Measurements from ENCODE around the gene CNTNAP4. TPM values are rescaled to one million over a fixed set of nuclear protein-coding genes. Genes with fewer than 3 reads are reported as not detected.

Gene CNTNAP4
- total and polyA plus RNA-seq, 10 of the 15 experiments (the other 5 are each of a cell fraction or from before 2014, with no cell fraction given), result 0.45 to 1.9 (median 0.90) TPM

- ATAC-seq (no peak), FAIRE-seq (no peak), DNase-seq (ENCODE audit: low read depth, low spot score) (no peak)
- POLR2A ChIA-PET, result no interaction called here
- intact Hi-C loops (cut with micrococcal nuclease; ENCODE audit: unreplicated experiment), result no loop called here
- no peaks in the 10 kb centered on the region for H3K36me3 ChIP-seq (ENCODE audit: control insufficient read depth in 2 of 2, insufficient read depth in 2 of 2, low read length in 1 of 2)
- H3K27me3 ChIP-seq (replicated peaks in 1 of 2; ENCODE audit: control insufficient read depth in 2 of 2, insufficient read depth in 2 of 2, low read length in 1 of 2), result no peaks in the 10 kb centered on the region
- no peak for TF ChIP-seq NR2C1 (IDR thresholded peaks at IDR 0.05)
- no peak for TF ChIP-seq SREBF2 (IDR thresholded peaks at IDR 0.05; ENCODE audit: low read length)
- TF ChIP-seq CBFB (IDR thresholded peaks at IDR 0.05; ENCODE audit: low read depth), result no peak
- no peak for TF ChIP-seq NR2C2 (IDR thresholded peaks at IDR 0.05; ENCODE audit: borderline replicate concordance, control insufficient read depth, insufficient read length, low read depth)
- no peak for TF ChIP-seq RAD51 (IDR thresholded peaks at IDR 0.05)
- no peak for TF ChIP-seq SIN3A (IDR thresholded peaks at IDR 0.05; ENCODE audit: low read depth, low read length)
- H3K4me1 ChIP-seq (ENCODE audit: control insufficient read depth, insufficient read depth, low read length), result no peaks in the 10 kb centered on the region
- H3K9me3 ChIP-seq (replicated peaks; ENCODE audit: control insufficient read depth, insufficient read depth, low read length), result no peaks in the 10 kb centered on the region
- WGBS (ENCODE audit: insufficient coverage, insufficient replicate concordance, low lambda C conversion rate, missing lambda C conversion rate), result 29% methylated on average over 8 of the region's 8 CpGs
- H2AFZ ChIP-seq (ENCODE audit: control insufficient read depth, low read depth, low read length), result no peak overlapping the region
- H3K79me2 ChIP-seq (ENCODE audit: control insufficient read depth, insufficient read depth, low read length), result no peaks in the 10 kb centered on the region
- H3K9ac ChIP-seq (ENCODE audit: control insufficient read depth, insufficient read depth, low read length), result no peak overlapping the region
- H3K4me3 ChIP-seq, result no peak overlapping the region
- BruUV-seq (replicated peaks), result no TSS peak
- CTCF ChIA-PET, result no interaction called here
- H4K20me1 ChIP-seq (ENCODE audit: control insufficient read depth, insufficient read depth), result no peaks in the 10 kb centered on the region
- in situ Hi-C loops (cut with MboI), result no loop called here
- SMC1A ChIA-PET (ENCODE audit: uncharacterized antibody, unreplicated experiment), result no interaction called here
- H3K4me2 ChIP-seq (ENCODE audit: control insufficient read depth, insufficient read depth), result no peak overlapping the region
- H3K27ac ChIP-seq (ENCODE audit: control insufficient read depth, insufficient read depth), result no peak overlapping the region
- RAD21 ChIA-PET (ENCODE audit: unreplicated experiment), result no interaction called here
These were observed 206.2 kb downstream of the CNTNAP4 start for GRCh38 chr16:76483307-76483909.

DNA sequence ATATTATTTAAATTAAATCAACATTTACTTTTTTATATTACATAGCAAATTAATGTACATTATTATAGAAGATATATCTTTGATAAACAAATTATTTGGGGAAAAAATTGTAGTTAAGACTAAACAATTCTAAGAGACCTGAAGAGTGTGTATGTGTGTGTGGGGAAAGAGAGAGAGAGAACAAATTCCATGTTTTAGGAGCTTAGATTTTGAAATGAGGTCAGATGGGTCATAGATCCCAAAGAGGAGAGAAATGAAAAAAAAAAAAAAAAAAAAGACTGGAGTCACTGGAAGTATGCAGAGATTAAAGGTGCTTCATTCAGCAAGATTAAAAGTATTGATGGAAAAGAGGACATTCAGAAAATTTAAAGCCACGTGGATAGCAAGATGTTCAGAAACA lies 206.8 kb downstream of the CNTNAP4 start:
- no TSS peak for BruUV-seq (replicated peaks)
- ChIA-PET RAD21 (ENCODE audit: unreplicated experiment) (no interaction called here), POLR2A (no interaction called here), SMC1A (ENCODE audit: uncharacterized antibody, unreplicated experiment) (no interaction called here), CTCF (no interaction called here)
- no peaks in the 10 kb centered on the region for H3K36me3 ChIP-seq (ENCODE audit: control insufficient read depth in 2 of 2, insufficient read depth in 2 of 2, low read length in 1 of 2)
- H3K4me3 ChIP-seq, result no peak overlapping the region
- DNase-seq (ENCODE audit: low read depth, low spot score) (no peak), ATAC-seq (no peak), FAIRE-seq (no peak)
- H3K27me3 ChIP-seq (replicated peaks in 1 of 2; ENCODE audit: control insufficient read depth in 2 of 2, insufficient read depth in 2 of 2, low read length in 1 of 2), result no peaks in the 10 kb centered on the region
- no peaks in the 10 kb centered on the region for H3K4me1 ChIP-seq (ENCODE audit: control insufficient read depth, insufficient read depth, low read length)
- H2AFZ ChIP-seq (ENCODE audit: control insufficient read depth, low read depth, low read length), result no peak overlapping the region
- intact Hi-C loops (cut with micrococcal nuclease; ENCODE audit: unreplicated experiment) (no loop called here), in situ Hi-C loops (cut with MboI) (no loop called here)
- no peaks in the 10 kb centered on the region for H3K79me2 ChIP-seq (ENCODE audit: control insufficient read depth, insufficient read depth, low read length)
- no peak overlapping the region for H3K27ac ChIP-seq (ENCODE audit: control insufficient read depth, insufficient read depth)
- no peaks in the 10 kb centered on the region for H4K20me1 ChIP-seq (ENCODE audit: control insufficient read depth, insufficient read depth)
- H3K4me2 ChIP-seq (ENCODE audit: control insufficient read depth, insufficient read depth), result no peak overlapping the region
- H3K9ac ChIP-seq (ENCODE audit: control insufficient read depth, insufficient read depth, low read length), result no peak overlapping the region
- WGBS (ENCODE audit: insufficient coverage, insufficient replicate concordance, low lambda C conversion rate, missing lambda C conversion rate), result 5% methylated on average over 1 of the region's 1 CpG
- no peaks in the 10 kb centered on the region for H3K9me3 ChIP-seq (replicated peaks; ENCODE audit: control insufficient read depth, insufficient read depth, low read length)
- TF ChIP-seq GATAD2B (conservative IDR thresholded peaks at IDR 0.05; ENCODE audit: low read depth) (no peak), MEF2B (IDR thresholded peaks at IDR 0.05; ENCODE audit: partially characterized antibody, poor library complexity, severe bottlenecking) (no peak), WRNIP1 (IDR thresholded peaks at IDR 0.05; ENCODE audit: borderline replicate concordance, low read depth, low read length) (no peak), NRF1 (conservative IDR thresholded peaks at IDR 0.05; ENCODE audit: low read depth, low read length) (no peak), HDAC2 (IDR thresholded peaks at IDR 0.05) (no peak), SUZ12 (IDR thresholded peaks at IDR 0.05; ENCODE audit: unreplicated experiment) (no peak), CBX3 (IDR thresholded peaks at IDR 0.05; ENCODE audit: borderline replicate concordance, low read depth) (no peak), FOS (IDR thresholded peaks at IDR 0.05; ENCODE audit: borderline replicate concordance, extremely low read depth, insufficient read length) (no peak), ZBED1 (IDR thresholded peaks at IDR 0.05; ENCODE audit: borderline replicate concordance) (no peak), SREBF2 (IDR thresholded peaks at IDR 0.05; ENCODE audit: low read length) (no peak), SIN3A (IDR thresholded peaks at IDR 0.05; ENCODE audit: low read depth, low read length) (no peak), EGR1 (IDR thresholded peaks at IDR 0.05; ENCODE audit: borderline replicate concordance in 1 of 2, low read depth in 2 of 2, low read length in 2 of 2) (no peak)
- TF ChIP-seq, protein P1, sequence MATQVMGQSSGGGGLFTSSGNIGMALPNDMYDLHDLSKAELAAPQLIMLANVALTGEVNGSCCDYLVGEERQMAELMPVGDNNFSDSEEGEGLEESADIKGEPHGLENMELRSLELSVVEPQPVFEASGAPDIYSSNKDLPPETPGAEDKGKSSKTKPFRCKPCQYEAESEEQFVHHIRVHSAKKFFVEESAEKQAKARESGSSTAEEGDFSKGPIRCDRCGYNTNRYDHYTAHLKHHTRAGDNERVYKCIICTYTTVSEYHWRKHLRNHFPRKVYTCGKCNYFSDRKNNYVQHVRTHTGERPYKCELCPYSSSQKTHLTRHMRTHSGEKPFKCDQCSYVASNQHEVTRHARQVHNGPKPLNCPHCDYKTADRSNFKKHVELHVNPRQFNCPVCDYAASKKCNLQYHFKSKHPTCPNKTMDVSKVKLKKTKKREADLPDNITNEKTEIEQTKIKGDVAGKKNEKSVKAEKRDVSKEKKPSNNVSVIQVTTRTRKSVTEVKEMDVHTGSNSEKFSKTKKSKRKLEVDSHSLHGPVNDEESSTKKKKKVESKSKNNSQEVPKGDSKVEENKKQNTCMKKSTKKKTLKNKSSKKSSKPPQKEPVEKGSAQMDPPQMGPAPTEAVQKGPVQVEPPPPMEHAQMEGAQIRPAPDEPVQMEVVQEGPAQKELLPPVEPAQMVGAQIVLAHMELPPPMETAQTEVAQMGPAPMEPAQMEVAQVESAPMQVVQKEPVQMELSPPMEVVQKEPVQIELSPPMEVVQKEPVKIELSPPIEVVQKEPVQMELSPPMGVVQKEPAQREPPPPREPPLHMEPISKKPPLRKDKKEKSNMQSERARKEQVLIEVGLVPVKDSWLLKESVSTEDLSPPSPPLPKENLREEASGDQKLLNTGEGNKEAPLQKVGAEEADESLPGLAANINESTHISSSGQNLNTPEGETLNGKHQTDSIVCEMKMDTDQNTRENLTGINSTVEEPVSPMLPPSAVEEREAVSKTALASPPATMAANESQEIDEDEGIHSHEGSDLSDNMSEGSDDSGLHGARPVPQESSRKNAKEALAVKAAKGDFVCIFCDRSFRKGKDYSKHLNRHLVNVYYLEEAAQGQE (IDR thresholded peaks at IDR 0.05; ENCODE audit: low read depth, low read length), result no peak

Data from GM12878 (cell line).